ENCODE results near the gene CLASRP.

DNA sequence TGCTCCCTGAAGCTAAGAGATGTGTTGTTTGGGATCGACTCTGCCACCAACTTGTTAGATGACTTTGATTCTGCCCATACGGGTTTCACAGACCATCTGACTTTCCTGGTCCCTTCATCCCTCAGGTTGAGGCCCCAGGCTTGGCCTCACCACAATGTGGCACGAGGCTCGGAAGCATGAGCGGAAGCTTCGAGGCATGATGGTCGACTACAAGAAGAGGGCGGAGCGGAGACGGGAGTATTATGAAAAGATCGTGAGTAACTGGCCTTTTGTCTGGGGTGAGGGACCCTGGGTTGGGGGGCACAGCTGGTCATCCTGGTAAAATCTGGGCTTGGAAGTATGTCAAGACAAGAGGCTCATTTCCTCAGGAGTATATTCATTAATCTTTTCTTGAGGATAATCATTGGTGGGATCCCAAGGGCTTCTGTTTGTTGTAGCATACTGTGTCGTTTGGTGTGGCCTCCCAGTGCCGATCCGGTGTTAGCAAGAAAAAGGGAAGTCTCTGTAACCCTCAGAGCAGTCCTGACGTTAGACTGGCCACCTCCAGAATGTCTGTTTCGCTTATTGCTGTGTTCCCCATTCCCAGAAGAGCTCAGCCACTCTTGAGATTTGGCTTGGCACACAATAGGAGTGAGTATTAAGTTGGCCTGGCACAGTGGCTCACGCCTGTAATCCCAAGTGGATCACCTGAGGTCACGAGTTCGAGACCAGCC is 1.4 kb downstream of the CLASRP start:
- TF ChIP-seq ATF3 (IDR thresholded peaks at IDR 0.05; ENCODE audit: insufficient read depth, low read depth, low read length) (no peak), HDAC6 (IDR thresholded peaks at IDR 0.05; ENCODE audit: low read depth, low read length) (no peak), RFX5 (IDR thresholded peaks at IDR 0.05; ENCODE audit: borderline replicate concordance, low read depth, low read length) (no peak), FOSL1 (IDR thresholded peaks at IDR 0.05; ENCODE audit: insufficient read depth, low read depth, low read length) (no peak), POLR2AphosphoS5 (IDR thresholded peaks at IDR 0.05; ENCODE audit: low read depth, low read length) (no peak), EP300 (IDR thresholded peaks at IDR 0.05; ENCODE audit: borderline replicate concordance in 1 of 2, low read depth in 2 of 2, low read length in 2 of 2) (no peak), POLR2A (IDR thresholded peaks at IDR 0.05; ENCODE audit: control extremely low read depth in 1 of 2, low read depth in 2 of 2, low read length in 2 of 2) (no peak), NRF1 (IDR thresholded peaks at IDR 0.05; ENCODE audit: low read depth, low read length) (no peak), SP1 (IDR thresholded peaks at IDR 0.05; ENCODE audit: low read depth, low read length) (no peak)
- TF ChIP-seq, protein P1, sequence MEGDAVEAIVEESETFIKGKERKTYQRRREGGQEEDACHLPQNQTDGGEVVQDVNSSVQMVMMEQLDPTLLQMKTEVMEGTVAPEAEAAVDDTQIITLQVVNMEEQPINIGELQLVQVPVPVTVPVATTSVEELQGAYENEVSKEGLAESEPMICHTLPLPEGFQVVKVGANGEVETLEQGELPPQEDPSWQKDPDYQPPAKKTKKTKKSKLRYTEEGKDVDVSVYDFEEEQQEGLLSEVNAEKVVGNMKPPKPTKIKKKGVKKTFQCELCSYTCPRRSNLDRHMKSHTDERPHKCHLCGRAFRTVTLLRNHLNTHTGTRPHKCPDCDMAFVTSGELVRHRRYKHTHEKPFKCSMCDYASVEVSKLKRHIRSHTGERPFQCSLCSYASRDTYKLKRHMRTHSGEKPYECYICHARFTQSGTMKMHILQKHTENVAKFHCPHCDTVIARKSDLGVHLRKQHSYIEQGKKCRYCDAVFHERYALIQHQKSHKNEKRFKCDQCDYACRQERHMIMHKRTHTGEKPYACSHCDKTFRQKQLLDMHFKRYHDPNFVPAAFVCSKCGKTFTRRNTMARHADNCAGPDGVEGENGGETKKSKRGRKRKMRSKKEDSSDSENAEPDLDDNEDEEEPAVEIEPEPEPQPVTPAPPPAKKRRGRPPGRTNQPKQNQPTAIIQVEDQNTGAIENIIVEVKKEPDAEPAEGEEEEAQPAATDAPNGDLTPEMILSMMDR (IDR thresholded peaks at IDR 0.05; ENCODE audit: control extremely low read depth in 1 of 3, insufficient read depth in 1 of 3, low read depth in 1 of 3, low read length in 3 of 3) = no peak
- TF ChIP-seq, protein P2, sequence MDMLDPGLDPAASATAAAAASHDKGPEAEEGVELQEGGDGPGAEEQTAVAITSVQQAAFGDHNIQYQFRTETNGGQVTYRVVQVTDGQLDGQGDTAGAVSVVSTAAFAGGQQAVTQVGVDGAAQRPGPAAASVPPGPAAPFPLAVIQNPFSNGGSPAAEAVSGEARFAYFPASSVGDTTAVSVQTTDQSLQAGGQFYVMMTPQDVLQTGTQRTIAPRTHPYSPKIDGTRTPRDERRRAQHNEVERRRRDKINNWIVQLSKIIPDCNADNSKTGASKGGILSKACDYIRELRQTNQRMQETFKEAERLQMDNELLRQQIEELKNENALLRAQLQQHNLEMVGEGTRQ (IDR thresholded peaks at IDR 0.05; ENCODE audit: low read length) = no peak

Measured in H1 (cell line).